Islet of Langerhans (tissue), 1 donor: Measurements from ENCODE around the gene DDX19B.

Experiments
- FAIRE-seq: peaks from one replicate; lab custom pipeline; 2011; peaks lifted over from hg19 to GRCh38; lab: Jason Lieb, UNC

The DDX19B gene

GRCh38 chr16:70349783-70350182, 50.8 kb downstream of the DDX19B start:
- no peak for FAIRE-seq

- no peak for FAIRE-seq
Observed at GRCh38 chr16:70359552-70359951, 60.6 kb downstream of the DDX19B start.

- FAIRE-seq = no peak
Observed at GRCh38 chr16:70364399-70364798, 65.4 kb downstream of the DDX19B start.

- peak; percentile 21 for FAIRE-seq
Observed at GRCh38 chr16:70370145-70370544, 71.2 kb downstream of the DDX19B start.

- no peak for FAIRE-seq
Observed at GRCh38 chr16:70370924-70371323, 71.9 kb downstream of the DDX19B start.

- no peak for FAIRE-seq
Observed at GRCh38 chr16:70372921-70373728, 74.1 kb downstream of the DDX19B start.

GRCh38 chr16:70374213-70374612, 75.2 kb downstream of the DDX19B start:
- no peak for FAIRE-seq

GRCh38 chr16:70375636-70376611, 76.9 kb downstream of the DDX19B start:
- peak; percentile 60 for FAIRE-seq

- no peak for FAIRE-seq
Observed at GRCh38 chr16:70377782-70378181, 78.8 kb downstream of the DDX19B start.

- FAIRE-seq = no peak
Observed at GRCh38 chr16:70378869-70379493, 80.0 kb downstream of the DDX19B start.

- no peak for FAIRE-seq
Observed at GRCh38 chr16:70380248-70380918, 81.4 kb downstream of the DDX19B start.

GRCh38 chr16:70380919-70381603, 82.1 kb downstream of the DDX19B start:
- FAIRE-seq = peak; percentile 45

GRCh38 chr16:70381604-70382342, 82.8 kb downstream of the DDX19B start:
- FAIRE-seq = no peak

- no peak for FAIRE-seq
Observed at GRCh38 chr16:70383421-70383960, 84.5 kb downstream of the DDX19B start.
